ENCODE data around the gene ELP2. TPM values are rescaled to one million over a fixed set of nuclear protein-coding genes. Genes with fewer than 3 reads are reported as not detected.

Gene ELP2
- total RNA-seq, 4 donors from 2014 or later: 68.3 to 78.4 (median 74.3) TPM

GRCh38 chr18:36191286-36191685 lies 61.6 kb downstream of the ELP2 start:
- TF ChIP-seq, protein P1, sequence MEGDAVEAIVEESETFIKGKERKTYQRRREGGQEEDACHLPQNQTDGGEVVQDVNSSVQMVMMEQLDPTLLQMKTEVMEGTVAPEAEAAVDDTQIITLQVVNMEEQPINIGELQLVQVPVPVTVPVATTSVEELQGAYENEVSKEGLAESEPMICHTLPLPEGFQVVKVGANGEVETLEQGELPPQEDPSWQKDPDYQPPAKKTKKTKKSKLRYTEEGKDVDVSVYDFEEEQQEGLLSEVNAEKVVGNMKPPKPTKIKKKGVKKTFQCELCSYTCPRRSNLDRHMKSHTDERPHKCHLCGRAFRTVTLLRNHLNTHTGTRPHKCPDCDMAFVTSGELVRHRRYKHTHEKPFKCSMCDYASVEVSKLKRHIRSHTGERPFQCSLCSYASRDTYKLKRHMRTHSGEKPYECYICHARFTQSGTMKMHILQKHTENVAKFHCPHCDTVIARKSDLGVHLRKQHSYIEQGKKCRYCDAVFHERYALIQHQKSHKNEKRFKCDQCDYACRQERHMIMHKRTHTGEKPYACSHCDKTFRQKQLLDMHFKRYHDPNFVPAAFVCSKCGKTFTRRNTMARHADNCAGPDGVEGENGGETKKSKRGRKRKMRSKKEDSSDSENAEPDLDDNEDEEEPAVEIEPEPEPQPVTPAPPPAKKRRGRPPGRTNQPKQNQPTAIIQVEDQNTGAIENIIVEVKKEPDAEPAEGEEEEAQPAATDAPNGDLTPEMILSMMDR (IDR thresholded peaks at IDR 0.05; ENCODE audit: low read depth): no peak

GRCh38 chr18:36191711-36192110 lies 62.0 kb downstream of the ELP2 start:
- TF ChIP-seq, protein P1 (IDR thresholded peaks at IDR 0.05; ENCODE audit: low read depth): no peak

DNA sequence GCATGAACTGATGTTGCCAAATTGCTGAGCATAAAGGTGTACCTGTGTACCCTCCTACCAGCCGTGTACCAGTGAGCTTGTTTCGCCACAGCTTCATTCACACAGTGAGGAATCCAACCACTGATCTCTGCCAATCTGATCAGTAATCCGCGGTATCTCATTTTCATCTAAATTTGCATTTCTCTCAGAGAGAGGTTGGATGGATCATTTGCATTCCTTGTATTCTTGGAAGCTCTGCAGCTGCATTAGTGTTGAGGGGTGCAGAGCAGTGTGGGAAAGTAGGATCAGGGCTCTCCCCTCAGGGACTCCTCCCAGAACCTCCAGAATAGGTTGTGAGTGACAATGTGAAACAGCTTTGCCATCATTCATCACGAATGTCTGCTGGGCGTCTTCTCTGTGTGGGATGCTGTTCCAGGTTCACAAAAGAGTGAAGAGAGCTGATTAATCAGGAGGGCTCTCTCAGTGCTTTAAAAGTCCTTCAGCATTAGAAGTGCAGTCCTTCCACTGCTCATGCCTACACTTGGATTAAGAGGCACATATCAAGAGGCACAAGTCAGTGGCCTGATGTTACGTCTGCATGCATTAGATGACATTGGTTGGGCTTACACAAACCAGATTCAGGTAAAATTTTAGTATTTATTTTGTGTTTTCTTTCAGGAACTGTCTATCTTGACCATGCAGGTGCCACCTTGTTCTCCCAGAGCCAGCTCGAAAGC lies 65.1 kb downstream of the ELP2 start:
- TF ChIP-seq, protein P1 (IDR thresholded peaks at IDR 0.05; ENCODE audit: low read depth): no peak

DNA sequence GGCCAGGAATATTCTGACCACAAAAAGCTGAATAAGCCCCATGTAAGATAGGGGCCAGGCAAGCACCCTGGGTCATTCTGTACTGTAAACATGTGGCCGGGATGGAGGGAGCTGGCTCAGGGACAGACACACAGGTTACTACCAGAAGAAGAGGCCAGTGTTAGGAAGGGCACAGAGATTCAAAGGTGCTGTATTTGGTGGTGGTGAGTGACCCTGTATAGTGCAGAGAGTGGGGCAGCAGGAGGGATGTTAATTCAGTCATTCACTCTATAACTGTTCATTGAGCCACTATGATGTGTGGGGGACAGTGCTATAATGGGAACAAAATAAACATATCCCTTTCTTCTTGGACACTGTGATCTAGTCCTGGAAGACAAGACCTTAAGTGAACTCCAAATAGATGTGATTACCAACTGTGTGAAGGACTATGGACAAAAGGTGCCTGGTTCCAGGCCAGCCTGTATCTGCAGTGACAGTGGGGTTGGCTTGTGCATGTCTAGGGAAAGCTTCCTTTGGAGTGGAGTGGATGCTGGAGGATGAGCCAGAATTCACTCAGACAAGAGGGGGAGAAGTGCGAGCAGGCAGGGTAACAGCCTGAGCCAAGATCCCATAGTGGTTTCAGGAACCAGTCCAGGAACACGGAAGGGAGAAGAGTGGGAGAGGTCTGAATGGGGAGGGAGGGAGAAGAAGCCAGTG lies 65.9 kb downstream of the ELP2 start:
- TF ChIP-seq, protein P1 (IDR thresholded peaks at IDR 0.05; ENCODE audit: low read depth): no peak

DNA sequence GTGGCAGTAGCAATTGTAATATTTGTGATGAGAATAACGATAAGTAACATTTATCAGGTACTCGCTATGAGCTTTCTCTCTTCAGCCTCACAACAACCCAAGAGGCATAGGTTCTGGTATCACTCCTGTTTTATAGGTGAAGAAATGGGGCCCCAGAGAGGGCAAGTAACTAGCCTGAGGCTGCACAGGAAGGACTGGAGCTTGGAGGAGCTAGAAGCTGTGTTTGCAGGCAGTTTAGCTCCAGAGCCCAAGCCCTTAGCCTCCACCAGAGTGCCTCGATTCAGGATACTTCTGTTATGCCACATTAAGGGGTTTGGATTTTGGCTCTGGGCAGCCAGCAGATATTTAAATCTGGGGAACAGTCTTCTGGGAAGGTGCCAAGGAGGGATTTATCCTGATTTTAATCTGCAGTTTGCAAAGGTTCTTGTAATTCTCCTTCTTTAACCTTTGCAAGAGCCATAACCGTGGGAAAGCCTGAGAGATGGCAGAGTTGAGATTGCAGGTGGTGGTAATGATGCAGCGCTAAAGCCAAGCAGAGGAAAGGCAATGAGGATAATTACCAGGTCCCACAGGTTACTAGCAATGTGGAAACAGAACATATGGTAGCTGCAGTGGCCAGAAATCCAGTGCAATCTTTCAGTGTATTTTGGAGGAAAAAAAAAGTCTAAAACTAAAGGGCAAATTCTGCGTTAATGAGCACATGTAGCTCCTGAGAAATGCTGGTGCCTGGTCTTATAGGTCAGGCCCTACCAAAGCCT lies 66.7 kb downstream of the ELP2 start:
- TF ChIP-seq, protein P1 (IDR thresholded peaks at IDR 0.05; ENCODE audit: low read depth): no peak

GRCh38 chr18:36197511-36198166 lies 67.9 kb downstream of the ELP2 start:
- TF ChIP-seq, protein P1 (IDR thresholded peaks at IDR 0.05; ENCODE audit: low read depth): no peak
